C4-2B (cell line): ENCODE data around the gene A2M.

ENCODE experiments used
- CTCF ChIP-seq: fragments of 450-650 bp; conservative IDR thresholded peaks from 2 replicates; pipeline ENCODE4 v1.5.1; 2017; ENCODE audit warnings: mild to moderate bottlenecking
- ZFX ChIP-seq: fragments of 450-650 bp; IDR thresholded peaks from 2 replicates; pipeline ENCODE4 v1.6.1; 2017

GRCh38 chr12:9127484-9127883 is 11.8 kb upstream of the A2M start:
- no peak for TF ChIP-seq CTCF
- TF ChIP-seq ZFX: no peak
